OCI-LY7 (cell line): Measurements from ENCODE around the gene SLC13A2. TPM values are rescaled to one million over a fixed set of nuclear protein-coding genes. Genes with fewer than 3 reads are reported as not detected.

Source experiments
- BruUV-seq: library from RNA; stranded (reverse); fragments of 400-500 nt; replicated peaks from 2 replicates; lab custom pipeline; 2021; lab: Mats Ljungman, UMichigan
- CTCF ChIA-PET: fragments of 300-600 bp; sonication (Branson Sonifier 250); formaldehyde crosslinking; loops from one replicate; lab custom pipeline; 2022; ENCODE audit warnings: antibody characterized with exemption; ENCODE audit not compliant: unreplicated experiment; lab: Charles Lee
- POLR2A ChIA-PET: fragments of 300-600 bp; sonication (Branson Sonifier 250); formaldehyde crosslinking; loops from one replicate; lab custom pipeline; 2022; ENCODE audit warnings: antibody characterized with exemption; lab: Charles Lee
- DNase-seq: peaks from one replicate; pipeline ENCODE4 v3.0.0-alpha.2; 2015; ENCODE audit warnings: low spot score
- H2AFZ ChIP-seq: fragments of 200-600 bp; sonication (generic), shearing (Covaris generic); 2 replicates; pipeline ENCODE4 v1.6.1; 2014; ENCODE audit warnings: mild to moderate bottlenecking, antibody characterized with exemption, low read length, moderate library complexity
- H3K27ac ChIP-seq: fragments of 200-600 bp; sonication (generic); 2 replicates; pipeline ENCODE4 v1.5.1; 2014; ENCODE audit warnings: mixed run types, low read depth, mild to moderate bottlenecking, moderate library complexity, low read length, inconsistent platforms; ENCODE audit not compliant: poor library complexity, severe bottlenecking
- H3K36me3 ChIP-seq: fragments of 200-600 bp; sonication (generic); 2 replicates; pipeline ENCODE4 v1.6.1; 2014; ENCODE audit warnings: mild to moderate bottlenecking, antibody characterized with exemption, low read length, moderate library complexity, mixed read lengths; ENCODE audit not compliant: insufficient read depth
- H3K4me1 ChIP-seq: fragments of 200-600 bp; sonication (generic); 2 replicates; pipeline ENCODE4 v1.5.1; 2014; ENCODE audit warnings: mild to moderate bottlenecking, low read length; ENCODE audit not compliant: insufficient read depth, poor library complexity, severe bottlenecking
- H3K4me2 ChIP-seq: fragments of 200-600 bp; sonication (generic); 2 replicates; pipeline ENCODE4 v1.6.1; 2014; ENCODE audit warnings: mild to moderate bottlenecking, low read length
- H3K4me3 ChIP-seq: fragments of 200-600 bp; sonication (generic); 2 replicates; pipeline ENCODE4 v1.5.1; 2014; ENCODE audit warnings: mild to moderate bottlenecking, low read depth, low read length; ENCODE audit not compliant: poor library complexity, severe bottlenecking
- H3K79me2 ChIP-seq: fragments of 200-600 bp; sonication (generic); 2 replicates; pipeline ENCODE4 v1.6.1; 2016; ENCODE audit warnings: low read depth, mild to moderate bottlenecking, low read length, moderate library complexity, mixed read lengths; ENCODE audit not compliant: insufficient read depth
- H3K9me2 ChIP-seq: fragments of 200-600 bp; sonication (generic); 2 replicates; pipeline ENCODE4 v1.6.1; 2016; ENCODE audit warnings: mild to moderate bottlenecking, low read length, mixed read lengths; ENCODE audit not compliant: insufficient read depth
- H3K9me3 ChIP-seq: fragments of 200-600 bp; sonication (generic); 2 replicates; pipeline ENCODE4 v1.6.1; 2014; ENCODE audit warnings: mild to moderate bottlenecking, mixed run types, low read length, mixed read lengths
- H4K20me1 ChIP-seq: fragments of 200-600 bp; sonication (generic); 2 replicates; pipeline ENCODE4 v1.6.1; 2014; ENCODE audit warnings: mild to moderate bottlenecking, antibody characterized with exemption, low read length, moderate library complexity, mixed read lengths; ENCODE audit not compliant: insufficient read depth
- CTCF ChIP-seq: fragments of 200-600 bp; sonication (generic); conservative IDR thresholded peaks from 2 replicates; pipeline ENCODE4 v1.5.1; 2014; ENCODE audit warnings: mild to moderate bottlenecking, antibody characterized with exemption, low read length, moderate library complexity, mixed read lengths
- EZH2phosphoT487 ChIP-seq: fragments of 200-600 bp; sonication (generic); IDR thresholded peaks from 2 replicates; pipeline ENCODE4 v1.6.1; 2018; ENCODE audit warnings: low read depth, borderline replicate concordance, mild to moderate bottlenecking, mixed run types, antibody characterized with exemption, low read length, moderate library complexity, mixed read lengths
- intact Hi-C: fragments of 100-400 bp; cut with micrococcal nuclease; formaldehyde crosslinking; loops from one replicate; pipeline ENCODE4 v1.10.0; 2022; ENCODE audit not compliant: unreplicated experiment
- total RNA-seq, 2 experiments: library from RNA; depleted of rRNA in 1 of 2; stranded (reverse); fragments of >200 nt in 1 of 2; shearing (Covaris generic) in 1 of 2; gene quantifications; 2 replicates each; pipeline ENCODE4 v1.2.3, GENCODE V29; 2014 to 2022

The SLC13A2 gene
- total RNA-seq, 2 experiments from 2014 or later: not detected

DNA sequence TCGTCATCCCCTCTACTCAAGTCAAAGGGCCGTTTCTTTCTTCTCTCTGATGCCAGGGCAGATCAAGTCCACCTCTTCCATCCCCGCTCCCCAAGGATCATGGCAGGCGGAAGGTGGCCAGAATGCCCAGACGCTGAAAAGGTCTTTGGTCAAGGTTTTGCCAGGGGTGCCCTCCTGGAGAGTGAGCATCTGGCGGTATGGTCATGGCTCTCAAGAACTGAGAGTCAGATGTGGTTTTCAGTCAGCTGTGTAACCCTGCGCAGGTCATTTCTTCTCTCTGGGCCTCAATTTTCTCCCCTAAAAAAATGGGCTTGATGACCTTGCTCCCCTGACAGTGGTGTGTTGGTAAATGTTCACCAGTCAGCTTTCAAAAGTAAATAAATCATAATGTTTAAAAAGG, 45.1 kb downstream of the SLC13A2 start:
- BruUV-seq: no TSS peak
- ChIA-PET CTCF (no interaction called here), POLR2A (interaction anchor here (0.7 kb wide), 1 partner anchor 1122 kb away, joined by 3 read pairs; no protein-coding TSS in a partner anchor)
- no peak overlapping the region for H3K4me2 ChIP-seq
- H2AFZ ChIP-seq: no peak overlapping the region
- no peaks in the 10 kb centered on the region for H3K4me1 ChIP-seq
- H3K9me3 ChIP-seq: 0 out of 2 replicates have a peak, but pooled peaks cover 7% of the 10 kb centered on the region
- H3K4me3 ChIP-seq: no peak overlapping the region
- no peaks in the 10 kb centered on the region for H3K9me2 ChIP-seq
- TF ChIP-seq EZH2phosphoT487: no peak
- TF ChIP-seq CTCF: no peak
- no peak overlapping the region for H3K27ac ChIP-seq
- H3K36me3 ChIP-seq: no peaks in the 10 kb centered on the region
- no peaks in the 10 kb centered on the region for H3K79me2 ChIP-seq
- intact Hi-C loops: no loop called here
- DNase-seq: no peak
- H4K20me1 ChIP-seq: no peaks in the 10 kb centered on the region; the same call in 1 of the 2 replicates

- Histone ChIP-seq H3K4me2 (no peak overlapping the region), H3K9me2 (no peaks in the 10 kb centered on the region), H3K4me1 (no peaks in the 10 kb centered on the region), H3K36me3 (no peaks in the 10 kb centered on the region), H3K9me3 (0 out of 2 replicates have a peak, but pooled peaks cover 7% of the 10 kb centered on the region), H3K79me2 (no peaks in the 10 kb centered on the region), H3K27ac (no peak overlapping the region), H4K20me1 (no peaks in the 10 kb centered on the region; the same call in 1 of the 2 replicates), H3K4me3 (no peak overlapping the region), H2AFZ (no peak overlapping the region)
- intact Hi-C loops: no loop called here
- CTCF ChIA-PET: no interaction called here
- POLR2A ChIA-PET: interaction anchor here (1.0 kb wide), 1 partner anchor 16 kb away, joined by 3 read pairs; no protein-coding TSS in a partner anchor
- TF ChIP-seq EZH2phosphoT487 (no peak), CTCF (no peak)
- BruUV-seq: no TSS peak
- no peak for DNase-seq
Observed at GRCh38 chr17:28519236-28519635, 45.8 kb downstream of the SLC13A2 start.

DNA sequence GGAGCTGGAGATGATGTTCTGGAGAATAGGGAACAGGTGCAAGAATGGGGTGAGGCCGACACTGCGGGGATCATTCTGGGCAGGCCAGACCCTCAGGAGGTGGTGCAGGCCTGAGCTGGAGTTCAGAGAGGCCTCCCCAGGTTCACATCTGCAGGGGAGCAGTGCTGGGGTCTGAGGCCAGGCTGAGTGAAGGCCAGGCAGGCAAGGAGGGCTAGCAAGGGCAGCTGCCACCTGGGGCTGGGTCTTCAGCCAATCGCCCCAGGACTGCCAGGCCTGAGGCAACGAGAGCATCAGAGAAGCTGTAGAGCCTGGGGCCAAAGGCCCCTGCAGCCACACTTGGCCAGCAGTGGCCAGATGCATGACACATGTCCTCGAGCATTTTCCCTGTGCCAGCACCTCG, 47.2 kb downstream of the SLC13A2 start:
- CTCF ChIA-PET: no interaction called here
- Histone ChIP-seq H3K4me1 (no peaks in the 10 kb centered on the region), H3K79me2 (no peaks in the 10 kb centered on the region), H3K4me3 (no peak overlapping the region), H3K36me3 (no peaks in the 10 kb centered on the region), H3K9me2 (no peaks in the 10 kb centered on the region), H2AFZ (no peak overlapping the region), H4K20me1 (no peaks in the 10 kb centered on the region; the same call in 1 of the 2 replicates), H3K9me3 (0 out of 2 replicates have a peak, but pooled peaks cover 2% of the 10 kb centered on the region), H3K4me2 (no peak overlapping the region), H3K27ac (no peak overlapping the region)
- POLR2A ChIA-PET: interaction anchor here (0.6 kb wide), 2 partner anchors 17 to 22 kb away, joined by 3 read pairs; no protein-coding TSS in a partner anchor
- no TSS peak for BruUV-seq
- no peak for TF ChIP-seq EZH2phosphoT487
- TF ChIP-seq CTCF: no peak
- no peak for DNase-seq
- intact Hi-C loops: no loop called here
